Loucy (cell line): ENCODE measurements around the gene INSYN2B.

Source experiments
- H2AFZ ChIP-seq: fragments of 200-600 bp; sonication (generic); 2 replicates; pipeline ENCODE4 v1.6.0; 2016; ENCODE audit warnings: antibody characterized with exemption, mild to moderate bottlenecking, low read length, moderate library complexity
- H3F3A ChIP-seq: fragments of 200-600 bp; 2 replicates; pipeline ENCODE4 v1.6.0; 2016; ENCODE audit warnings: antibody characterized with exemption, low read depth, mild to moderate bottlenecking
- H3K27me3 ChIP-seq: fragments of 200-600 bp; sonication (generic); 2 replicates; pipeline ENCODE4 v1.6.1; 2014; ENCODE audit warnings: low read length, mild to moderate bottlenecking; ENCODE audit not compliant: insufficient read depth, poor library complexity, severe bottlenecking
- H3K36me3 ChIP-seq: fragments of 200-600 bp; sonication (generic); 2 replicates; pipeline ENCODE4 v1.6.1; 2016; ENCODE audit warnings: low read length; ENCODE audit not compliant: insufficient read depth
- H3K4me1 ChIP-seq: fragments of 200-600 bp; sonication (generic); 2 replicates; pipeline ENCODE4 v1.5.1; 2014; ENCODE audit warnings: low read length, mild to moderate bottlenecking; ENCODE audit not compliant: insufficient read depth, poor library complexity, severe bottlenecking
- H3K4me2 ChIP-seq: fragments of 200-600 bp; sonication (generic); 2 replicates; pipeline ENCODE4 v1.6.0; 2014; ENCODE audit warnings: antibody characterized with exemption, low read length, low read depth, mild to moderate bottlenecking; ENCODE audit not compliant: poor library complexity, severe bottlenecking
- H3K4me3 ChIP-seq: fragments of 200-600 bp; sonication (generic); 2 replicates; pipeline ENCODE4 v1.5.1; 2014; ENCODE audit warnings: low read length, mild to moderate bottlenecking, mixed read lengths; ENCODE audit not compliant: poor library complexity, severe bottlenecking
- H3K79me2 ChIP-seq: fragments of 200-600 bp; sonication (generic); 2 replicates; pipeline ENCODE4 v1.6.1; 2014; ENCODE audit warnings: low read length; ENCODE audit not compliant: insufficient read depth
- H3K9ac ChIP-seq: fragments of 200-600 bp; sonication (generic); 2 replicates; pipeline ENCODE4 v1.6.0; 2014; ENCODE audit warnings: mild to moderate bottlenecking, low read depth, low read length, moderate library complexity; ENCODE audit not compliant: poor library complexity, severe bottlenecking
- H3K9me2 ChIP-seq: fragments of 200-600 bp; sonication (generic); replicated peaks from 2 replicates; pipeline ENCODE4 v1.6.1; 2016; ENCODE audit warnings: low read depth, low read length, mixed read lengths
- H3K9me3 ChIP-seq: fragments of 200-600 bp; sonication (generic); 2 replicates; pipeline ENCODE4 v1.6.1; 2014; ENCODE audit warnings: mild to moderate bottlenecking, antibody characterized with exemption, low read length, low read depth; ENCODE audit not compliant: insufficient read depth
- H4K20me1 ChIP-seq: fragments of 200-600 bp; sonication (generic); 2 replicates; pipeline ENCODE4 v1.6.0; 2014; ENCODE audit warnings: antibody characterized with exemption, low read length, mild to moderate bottlenecking; ENCODE audit not compliant: insufficient read depth, poor library complexity, severe bottlenecking
- EZH2phosphoT487 ChIP-seq: fragments of 200-600 bp; IDR thresholded peaks from 2 replicates; pipeline ENCODE4 v1.6.1; 2018; ENCODE audit warnings: antibody characterized with exemption, mild to moderate bottlenecking, moderate library complexity, borderline replicate concordance
- TF ChIP-seq, protein P1 (sequence below): fragments of 200-600 bp; sonication (generic); conservative IDR thresholded peaks from 2 replicates; pipeline ENCODE4 v1.5.1; 2014; ENCODE audit warnings: mild to moderate bottlenecking, antibody characterized with exemption, low read length

INSYN2B gene

DNA sequence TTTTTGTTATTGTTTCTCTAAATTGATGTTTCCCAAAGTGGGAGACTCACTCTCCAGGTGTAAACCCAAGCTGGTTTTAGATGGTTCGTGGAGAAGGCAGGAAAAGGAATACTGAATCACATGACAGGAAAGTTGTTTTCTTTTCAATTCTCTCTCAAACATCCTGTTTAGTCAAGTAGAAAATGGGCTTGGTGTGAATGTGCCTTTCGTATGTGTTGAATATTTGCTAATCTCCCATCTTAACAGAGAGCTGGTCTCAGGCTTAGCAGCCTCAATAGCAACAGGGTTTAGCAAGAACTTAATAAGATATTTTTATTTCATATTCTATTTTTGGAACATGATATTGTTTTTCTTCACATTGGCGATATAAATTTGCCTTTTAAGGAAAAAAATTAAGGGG is 119.7 kb downstream of the INSYN2B start:
- no peak overlapping the region for H3K9ac ChIP-seq
- H4K20me1 ChIP-seq: no peaks in the 10 kb centered on the region
- H3K36me3 ChIP-seq: no peaks in the 10 kb centered on the region
- no peaks in the 10 kb centered on the region for H3K9me3 ChIP-seq
- H3K4me2 ChIP-seq: no peak overlapping the region
- H3K4me3 ChIP-seq: no peak overlapping the region
- H3K4me1 ChIP-seq: peaks cover 21% of the 10 kb centered on the region
- no peak overlapping the region for H2AFZ ChIP-seq
- H3K9me2 ChIP-seq: no peaks in the 10 kb centered on the region
- H3K27me3 ChIP-seq: no peaks in the 10 kb centered on the region
- H3K79me2 ChIP-seq: no peaks in the 10 kb centered on the region
- H3F3A ChIP-seq: no peaks in the 10 kb centered on the region
- TF ChIP-seq, protein P1, sequence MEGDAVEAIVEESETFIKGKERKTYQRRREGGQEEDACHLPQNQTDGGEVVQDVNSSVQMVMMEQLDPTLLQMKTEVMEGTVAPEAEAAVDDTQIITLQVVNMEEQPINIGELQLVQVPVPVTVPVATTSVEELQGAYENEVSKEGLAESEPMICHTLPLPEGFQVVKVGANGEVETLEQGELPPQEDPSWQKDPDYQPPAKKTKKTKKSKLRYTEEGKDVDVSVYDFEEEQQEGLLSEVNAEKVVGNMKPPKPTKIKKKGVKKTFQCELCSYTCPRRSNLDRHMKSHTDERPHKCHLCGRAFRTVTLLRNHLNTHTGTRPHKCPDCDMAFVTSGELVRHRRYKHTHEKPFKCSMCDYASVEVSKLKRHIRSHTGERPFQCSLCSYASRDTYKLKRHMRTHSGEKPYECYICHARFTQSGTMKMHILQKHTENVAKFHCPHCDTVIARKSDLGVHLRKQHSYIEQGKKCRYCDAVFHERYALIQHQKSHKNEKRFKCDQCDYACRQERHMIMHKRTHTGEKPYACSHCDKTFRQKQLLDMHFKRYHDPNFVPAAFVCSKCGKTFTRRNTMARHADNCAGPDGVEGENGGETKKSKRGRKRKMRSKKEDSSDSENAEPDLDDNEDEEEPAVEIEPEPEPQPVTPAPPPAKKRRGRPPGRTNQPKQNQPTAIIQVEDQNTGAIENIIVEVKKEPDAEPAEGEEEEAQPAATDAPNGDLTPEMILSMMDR: no peak
- no peak for TF ChIP-seq EZH2phosphoT487

DNA sequence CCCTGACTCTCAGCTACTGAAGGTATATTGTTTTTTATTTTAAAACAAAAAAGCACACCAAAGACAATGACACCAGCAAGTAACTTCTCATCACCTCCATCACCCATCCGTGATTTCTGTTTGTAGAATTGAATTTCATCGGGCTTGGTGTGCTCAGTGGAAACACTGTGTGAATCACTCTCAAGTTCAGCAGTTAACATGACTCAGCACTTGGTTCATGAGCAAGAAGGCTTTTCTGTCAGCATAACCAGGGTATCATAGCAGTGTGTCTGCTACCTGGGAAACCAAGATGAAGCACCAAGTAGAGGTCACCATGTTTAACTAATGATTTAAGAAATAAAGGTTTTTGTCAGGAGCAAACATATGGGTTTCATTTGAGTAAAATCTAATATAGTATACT is 123.7 kb downstream of the INSYN2B start:
- Histone ChIP-seq H2AFZ (no peak overlapping the region), H3K4me1 (peaks cover 11% of the 10 kb centered on the region), H4K20me1 (no peaks in the 10 kb centered on the region), H3K9me3 (peaks cover 4% of the 10 kb centered on the region; the same call in 1 of the 2 replicates), H3K4me3 (no peak overlapping the region), H3K79me2 (no peaks in the 10 kb centered on the region), H3K36me3 (peaks cover 9% of the 10 kb centered on the region; the same call in 1 of the 2 replicates), H3F3A (no peaks in the 10 kb centered on the region), H3K9me2 (no peaks in the 10 kb centered on the region), H3K27me3 (no peaks in the 10 kb centered on the region), H3K9ac (no peak overlapping the region), H3K4me2 (no peak overlapping the region)
- TF ChIP-seq, protein P1: no peak
- no peak for TF ChIP-seq EZH2phosphoT487

DNA sequence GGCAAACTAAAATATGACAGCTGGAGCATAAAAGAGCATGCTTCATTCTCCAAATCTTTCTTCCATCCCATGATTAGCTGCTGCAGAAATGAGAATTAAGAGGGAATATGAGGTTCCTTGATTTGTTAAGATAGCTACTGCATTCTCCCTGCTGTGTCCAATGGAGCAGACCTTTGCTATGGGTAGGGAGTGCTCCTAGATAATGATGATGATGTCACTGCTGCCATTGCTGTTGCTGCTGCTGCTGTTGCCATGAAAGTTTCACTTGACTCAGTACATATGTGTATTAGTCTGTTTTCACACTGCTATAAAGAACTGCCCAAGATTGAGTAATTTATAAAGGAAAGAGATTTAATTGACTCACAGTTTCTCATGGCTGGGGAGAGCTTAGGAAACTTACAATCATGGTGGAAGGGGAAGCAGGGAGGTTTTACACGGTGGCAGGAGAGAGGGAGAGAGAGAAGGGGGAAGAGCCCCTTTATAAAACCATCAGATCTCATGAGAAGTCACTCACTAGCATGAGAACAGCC is 128.9 kb downstream of the INSYN2B start:
- no peaks in the 10 kb centered on the region for H3F3A ChIP-seq
- no peaks in the 10 kb centered on the region for H3K9me2 ChIP-seq
- H3K27me3 ChIP-seq: no peaks in the 10 kb centered on the region
- H3K79me2 ChIP-seq: no peaks in the 10 kb centered on the region
- no peak for TF ChIP-seq EZH2phosphoT487
- TF ChIP-seq, protein P1: no peak
- H3K9me3 ChIP-seq: peaks cover 9% of the 10 kb centered on the region; the same call in 1 of the 2 replicates
- H3K4me1 ChIP-seq: no peaks in the 10 kb centered on the region
- H4K20me1 ChIP-seq: no peaks in the 10 kb centered on the region
- no peak overlapping the region for H3K9ac ChIP-seq
- no peak overlapping the region for H2AFZ ChIP-seq
- H3K4me2 ChIP-seq: no peak overlapping the region
- H3K36me3 ChIP-seq: peaks cover 28% of the 10 kb centered on the region; the same call in 1 of the 2 replicates
- H3K4me3 ChIP-seq: no peak overlapping the region
